A549 (cell line): Measurements from ENCODE around the gene SRA1.

Experiments
- POLR2A ChIP-seq: IDR thresholded peaks from 2 replicates; pipeline ENCODE4 v1.6.1; 2012; ENCODE audit warnings: mild to moderate bottlenecking, low read length
- TF ChIP-seq, protein P1 (sequence below): IDR thresholded peaks from 2 replicates; pipeline ENCODE4 v1.6.1; 2012

DNA sequence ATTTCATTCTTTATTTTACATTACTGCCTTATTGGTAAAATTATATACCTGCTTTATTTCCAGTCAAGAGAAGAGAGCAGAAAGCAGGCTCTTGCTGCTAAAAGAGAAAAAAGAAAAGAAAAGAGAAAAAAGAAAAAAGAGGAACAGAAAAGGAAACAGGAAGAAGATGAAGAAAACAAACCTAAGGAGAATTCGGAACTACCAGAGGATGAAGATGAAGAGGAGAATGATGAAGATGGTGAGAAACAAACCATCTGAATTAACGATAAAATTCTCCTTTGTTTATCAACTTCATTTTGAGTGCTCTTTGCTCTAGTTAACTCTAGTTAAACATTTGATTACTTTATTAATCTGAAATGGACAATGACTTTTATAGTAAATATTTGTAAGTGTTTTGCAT, 33.3 kb downstream of the SRA1 start:
- TF ChIP-seq POLR2A = no peak
- TF ChIP-seq, protein P1, sequence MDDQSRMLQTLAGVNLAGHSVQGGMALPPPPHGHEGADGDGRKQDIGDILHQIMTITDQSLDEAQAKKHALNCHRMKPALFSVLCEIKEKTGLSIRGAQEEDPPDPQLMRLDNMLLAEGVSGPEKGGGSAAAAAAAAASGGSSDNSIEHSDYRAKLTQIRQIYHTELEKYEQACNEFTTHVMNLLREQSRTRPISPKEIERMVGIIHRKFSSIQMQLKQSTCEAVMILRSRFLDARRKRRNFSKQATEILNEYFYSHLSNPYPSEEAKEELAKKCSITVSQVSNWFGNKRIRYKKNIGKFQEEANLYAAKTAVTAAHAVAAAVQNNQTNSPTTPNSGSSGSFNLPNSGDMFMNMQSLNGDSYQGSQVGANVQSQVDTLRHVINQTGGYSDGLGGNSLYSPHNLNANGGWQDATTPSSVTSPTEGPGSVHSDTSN = no peak
